ENCODE measurements around the gene LRMDA.

LRMDA gene

DNA sequence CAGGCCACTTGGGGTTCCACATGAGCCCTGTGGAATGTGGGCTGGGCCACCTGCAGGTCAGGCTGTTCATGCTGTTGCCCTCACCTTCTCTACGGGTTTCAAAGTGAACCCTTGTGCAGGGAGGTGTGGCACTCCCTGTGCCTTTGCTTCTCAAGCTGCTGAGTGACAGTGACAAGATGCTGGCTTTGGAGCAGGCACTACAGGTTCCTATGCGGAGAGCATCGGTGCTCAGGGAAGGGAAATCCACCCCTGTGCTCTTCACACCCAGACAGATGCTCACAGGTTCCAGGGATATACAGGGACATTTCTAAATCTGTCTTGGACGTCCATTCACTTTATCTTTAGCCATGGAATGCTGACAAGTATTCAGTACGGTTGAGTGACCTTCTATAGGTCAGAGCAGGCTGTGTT, 1005.0 kb downstream of the LRMDA start:
- DNase-seq, result peak; percentile 53

DNA sequence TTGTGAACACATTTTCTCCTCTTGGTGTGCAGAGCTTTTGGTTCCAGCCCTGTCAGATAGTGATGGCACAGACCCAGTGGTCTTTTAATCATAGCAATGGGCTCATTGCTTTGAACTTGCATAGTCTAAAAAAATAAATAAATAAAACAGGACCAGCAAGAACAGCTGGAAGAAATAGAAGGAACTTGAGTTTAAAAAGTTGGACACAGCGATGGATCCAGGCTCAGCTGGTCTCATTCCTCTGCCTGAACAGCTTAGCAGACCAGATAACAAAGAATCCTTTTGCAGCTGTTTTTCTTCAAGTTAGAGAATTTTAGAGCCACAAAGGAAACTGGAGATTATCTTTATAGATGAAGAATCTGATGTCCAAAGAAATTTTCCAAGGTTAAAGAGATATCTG, 1005.6 kb downstream of the LRMDA start:
- DNase-seq, result no peak

DNA sequence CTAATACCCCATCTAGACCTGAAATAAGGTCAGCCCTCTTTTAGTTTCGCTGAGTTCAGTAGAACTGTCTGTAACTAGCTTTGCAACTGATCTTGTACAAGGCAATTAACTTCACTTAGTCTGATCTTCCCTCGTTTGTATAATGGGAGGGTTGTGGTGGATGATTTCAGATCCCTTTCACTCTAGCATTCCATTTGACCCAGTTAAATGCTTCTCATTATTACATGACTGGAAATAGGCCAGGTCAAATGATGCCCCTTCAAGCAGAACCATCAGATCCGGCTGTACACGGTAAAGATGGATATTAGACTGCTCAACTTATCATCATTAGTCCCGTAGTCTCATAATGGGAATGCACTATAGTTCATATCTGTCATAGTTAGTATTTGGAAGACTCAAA, 1009.0 kb downstream of the LRMDA start:
- DNase-seq, result peak; percentile 71

DNA sequence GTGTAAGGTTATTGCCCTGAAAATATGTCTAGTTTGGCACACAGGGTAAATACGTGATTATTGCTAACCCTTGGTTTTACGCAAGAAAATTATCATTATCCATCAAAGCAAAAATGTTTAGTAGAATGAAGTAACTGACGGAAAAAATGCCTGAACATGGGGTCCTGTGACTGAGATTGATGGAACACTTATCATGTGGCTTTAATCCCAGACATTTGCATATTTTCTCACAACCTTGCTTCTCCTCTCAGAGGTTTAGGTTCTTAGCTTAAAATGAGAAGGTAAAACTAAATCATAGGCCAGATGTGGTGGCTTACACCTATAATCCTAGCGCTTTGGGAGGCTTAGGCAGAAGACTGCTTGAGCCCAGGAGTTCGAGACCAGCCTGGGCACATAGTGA, 1010.7 kb downstream of the LRMDA start:
- DNase-seq, result no peak

DNA sequence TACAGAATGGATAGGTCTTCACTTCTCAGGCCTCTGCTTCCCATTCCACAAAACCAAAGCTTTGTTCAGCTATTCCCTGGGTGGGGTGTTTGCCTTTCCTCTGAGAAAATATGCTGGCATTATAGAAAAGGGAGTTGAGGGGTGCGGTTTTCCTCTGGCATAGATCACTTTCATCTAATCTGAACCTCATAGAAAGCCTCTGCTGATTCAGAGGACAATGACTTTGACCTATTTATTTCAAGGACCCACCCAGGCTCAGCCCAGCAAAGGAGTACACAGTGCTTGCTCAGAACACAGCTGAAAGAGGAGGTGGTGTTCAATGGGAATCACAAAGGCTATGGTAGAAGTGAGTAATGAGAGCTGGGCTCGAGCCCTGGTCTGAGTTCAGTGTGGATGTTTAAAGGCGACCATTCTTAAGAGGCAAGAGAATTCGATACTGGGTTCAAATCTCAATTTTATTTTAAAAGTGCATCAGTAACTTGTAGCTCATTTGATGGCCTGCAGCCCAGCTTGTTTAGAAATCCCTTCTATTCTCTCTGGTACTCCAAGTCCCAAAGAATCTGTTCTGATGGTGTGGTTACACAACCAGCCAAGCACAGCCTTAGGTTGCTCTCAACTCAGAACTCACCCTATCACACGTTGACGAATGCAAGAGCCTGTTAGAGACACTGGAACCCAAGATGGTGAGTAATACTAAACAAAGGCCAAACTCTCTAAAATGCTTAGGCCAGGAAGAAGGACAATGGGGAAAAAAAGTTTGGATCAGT, 1012.8 kb downstream of the LRMDA start:
- DNase-seq, result no peak

DNA sequence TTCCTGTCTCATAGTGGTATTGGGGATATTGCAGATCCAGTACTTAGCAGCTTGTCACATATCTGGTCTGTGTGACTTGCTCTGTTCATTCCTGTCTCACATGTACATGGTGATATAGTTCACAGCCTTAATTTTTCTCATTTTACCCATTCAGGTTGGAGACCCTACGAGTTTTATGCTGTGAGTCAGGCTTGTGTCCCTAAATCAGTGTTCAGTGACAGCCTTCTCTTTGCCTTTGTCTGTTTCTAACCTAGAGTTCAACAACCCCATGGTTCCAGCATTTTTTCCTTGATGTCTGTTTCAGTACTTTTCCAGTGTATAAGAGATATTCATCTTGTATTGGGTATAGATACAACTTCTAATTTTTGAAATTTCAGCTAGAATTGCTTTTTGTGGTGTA, 1016.2 kb downstream of the LRMDA start:
- no peak for DNase-seq

DNA sequence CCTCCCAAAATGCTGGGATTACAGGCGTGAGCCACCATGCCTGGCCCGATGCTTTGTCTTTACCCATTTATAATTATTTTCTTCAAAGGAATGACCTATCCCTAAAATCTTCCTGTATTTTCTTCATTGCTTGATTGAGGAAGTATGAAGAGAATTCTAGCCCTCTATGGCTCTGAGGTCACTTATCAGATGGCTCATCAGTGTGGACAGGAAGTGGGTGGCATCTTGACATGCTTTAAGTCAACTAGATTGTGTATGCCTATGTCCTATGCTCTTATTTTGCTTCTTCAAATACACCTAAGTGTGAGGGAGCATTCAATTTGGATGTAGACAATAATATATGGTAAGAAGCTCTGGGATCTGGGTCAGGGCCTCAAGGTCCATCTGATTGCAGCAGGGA, 1020.5 kb downstream of the LRMDA start:
- no peak for DNase-seq

DNA sequence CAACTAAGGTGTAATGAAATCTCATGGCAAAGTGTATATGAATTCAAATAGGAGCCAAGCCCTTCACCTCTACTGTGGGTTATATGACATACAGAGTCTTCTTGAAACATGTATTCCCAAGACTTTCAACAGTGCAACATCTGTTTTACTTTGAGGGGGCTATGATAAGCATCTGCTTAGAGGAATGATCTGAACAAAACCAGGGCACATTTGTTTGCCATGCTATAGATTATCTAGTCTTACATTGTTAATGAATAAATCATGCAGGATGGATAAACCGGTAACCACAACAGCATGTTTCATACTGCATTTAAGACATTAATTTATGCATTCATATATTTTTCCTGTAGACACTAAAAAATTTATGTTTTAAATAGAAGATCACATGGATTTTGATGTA, 1021.9 kb downstream of the LRMDA start:
- DNase-seq, result no peak

DNA sequence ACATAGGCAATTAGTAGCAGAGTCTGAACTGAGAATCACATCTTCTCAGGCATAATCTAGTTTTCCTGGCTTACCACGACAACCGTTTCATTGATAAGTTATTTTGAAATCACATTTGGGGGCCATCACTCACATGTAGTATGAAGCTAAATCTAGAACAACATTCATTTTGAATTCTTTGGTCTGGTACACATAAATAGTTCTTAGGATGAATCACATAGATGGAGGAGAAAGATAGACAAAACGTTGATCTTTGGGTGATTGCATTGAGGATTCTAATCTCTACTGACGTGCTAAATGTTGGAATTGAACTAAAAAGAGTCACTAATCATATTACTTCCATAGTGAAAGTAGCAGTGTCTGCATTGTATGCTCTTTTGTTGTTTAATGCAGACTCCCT, 1022.6 kb downstream of the LRMDA start:
- DNase-seq, result no peak

DNA sequence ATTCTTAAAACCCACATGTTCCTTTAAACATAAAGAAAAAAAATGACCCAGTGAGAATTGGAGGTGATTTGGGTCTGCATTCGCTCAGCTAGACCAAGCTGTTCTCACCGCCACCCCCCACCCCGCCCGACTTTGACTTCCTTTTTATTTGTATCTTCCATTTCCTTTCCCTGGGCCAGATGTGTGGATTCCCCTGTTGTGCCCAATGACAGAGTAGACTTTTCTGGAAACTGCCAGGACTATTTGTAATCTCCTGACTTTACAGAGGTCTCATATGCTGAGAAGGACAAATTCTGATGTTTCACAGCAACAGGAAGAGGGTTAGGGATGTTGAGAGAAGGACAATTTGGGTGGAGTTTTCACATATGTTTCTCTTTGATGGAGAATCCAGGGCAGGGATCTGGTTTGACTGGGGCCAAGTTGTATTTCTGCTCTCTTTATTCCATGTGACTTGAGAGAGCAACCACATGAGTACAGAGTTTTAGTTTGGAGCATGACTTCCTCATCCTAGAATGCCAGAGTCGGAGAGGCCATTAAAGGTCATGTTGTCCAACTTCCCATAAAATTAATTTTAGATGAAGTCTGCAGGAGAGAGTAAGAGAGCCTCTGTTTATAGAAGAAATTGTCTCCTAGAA, 1023.2 kb downstream of the LRMDA start:
- no peak for DNase-seq

DNA sequence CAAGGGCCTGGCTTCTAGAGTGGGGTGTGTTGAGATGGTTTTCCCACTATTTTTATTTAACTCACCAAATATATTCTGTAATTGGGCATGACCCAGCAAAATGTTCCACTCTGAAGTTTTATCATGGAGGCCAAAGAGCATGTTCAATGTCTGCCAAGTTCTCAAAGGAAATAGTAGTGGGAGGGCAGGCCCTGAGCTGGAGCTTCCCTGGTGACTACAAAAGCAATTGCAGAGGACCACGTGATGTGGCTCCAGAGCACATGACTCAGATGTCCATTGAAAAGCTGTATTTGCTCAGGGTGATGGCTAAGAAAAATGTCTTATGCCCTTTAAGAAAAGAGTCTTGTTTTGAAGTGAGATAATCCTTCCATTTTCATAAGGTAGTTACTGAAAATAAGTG, 1024.8 kb downstream of the LRMDA start:
- DNase-seq, result no peak

DNA sequence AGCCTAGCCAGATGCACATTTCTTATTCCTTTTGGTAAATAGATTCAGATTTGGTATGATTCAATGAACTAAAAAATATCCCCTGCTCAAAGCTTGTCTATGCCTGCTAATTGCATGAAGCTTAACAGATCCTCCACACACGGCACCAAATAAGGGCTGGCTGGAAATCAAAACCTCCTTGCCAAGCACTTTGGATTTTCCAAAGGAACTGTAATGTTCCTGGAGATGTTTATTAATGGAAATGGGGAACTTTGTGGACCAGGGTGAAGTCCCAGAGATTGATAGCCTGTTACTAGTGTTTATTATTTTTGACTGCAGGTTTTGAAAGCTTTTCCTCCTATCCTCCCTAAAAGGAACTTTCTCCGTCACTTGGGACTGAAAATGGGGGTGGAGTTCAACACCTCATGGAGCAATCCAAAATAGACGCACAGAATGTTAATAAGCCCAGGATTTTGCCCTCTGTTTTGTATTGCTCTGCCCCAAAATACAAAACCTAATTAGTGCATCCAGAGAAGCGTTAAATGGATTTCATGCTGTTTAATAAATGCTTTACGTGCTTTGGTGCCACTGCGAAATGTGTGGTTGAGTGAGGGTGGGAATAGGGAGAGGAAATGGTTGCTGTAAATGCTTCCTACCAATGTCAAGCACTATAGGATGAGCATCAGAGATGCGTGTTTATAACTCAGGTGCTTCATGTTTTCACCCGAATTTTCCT, 1027.7 kb downstream of the LRMDA start:
- DNase-seq, result no peak

DNA sequence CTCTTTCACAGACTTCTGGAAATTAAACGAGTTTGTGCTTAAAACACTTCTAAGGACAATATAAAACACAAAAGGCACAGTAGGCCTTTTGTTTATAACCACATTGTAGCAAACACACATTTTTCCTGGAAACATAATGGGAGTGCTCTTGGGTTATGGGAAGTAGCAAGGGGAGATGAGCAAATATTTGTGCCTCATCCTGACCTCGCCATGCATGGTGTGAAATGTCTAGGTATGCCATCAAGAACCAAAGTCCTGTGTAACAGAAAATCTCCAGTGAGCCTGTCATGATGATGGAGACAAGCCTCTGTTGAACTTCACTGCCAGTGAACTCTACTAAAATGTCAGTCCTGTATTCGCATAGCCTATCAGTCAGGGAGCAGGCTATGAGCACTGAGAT, 1029.6 kb downstream of the LRMDA start:
- no peak for DNase-seq

DNA sequence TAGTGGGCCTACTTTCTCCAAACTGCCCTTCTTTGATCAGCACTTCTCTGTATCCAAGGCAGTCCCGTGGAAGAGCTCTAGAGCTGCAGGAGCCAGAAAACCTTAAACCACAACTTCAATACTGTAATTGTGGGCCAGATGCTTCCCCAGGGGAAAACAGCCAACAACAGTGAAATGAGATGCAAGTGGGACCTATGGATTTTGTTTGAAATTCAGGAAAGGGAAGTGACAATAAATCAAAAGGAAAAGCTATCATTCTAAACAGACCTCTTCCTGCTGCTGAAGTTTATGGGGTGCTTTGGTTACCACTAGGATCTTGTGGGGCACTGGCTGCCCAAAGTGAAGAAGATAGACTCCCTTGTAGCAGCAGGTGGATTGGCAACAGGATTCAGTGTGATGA, 1031.7 kb downstream of the LRMDA start:
- DNase-seq, result no peak

DNA sequence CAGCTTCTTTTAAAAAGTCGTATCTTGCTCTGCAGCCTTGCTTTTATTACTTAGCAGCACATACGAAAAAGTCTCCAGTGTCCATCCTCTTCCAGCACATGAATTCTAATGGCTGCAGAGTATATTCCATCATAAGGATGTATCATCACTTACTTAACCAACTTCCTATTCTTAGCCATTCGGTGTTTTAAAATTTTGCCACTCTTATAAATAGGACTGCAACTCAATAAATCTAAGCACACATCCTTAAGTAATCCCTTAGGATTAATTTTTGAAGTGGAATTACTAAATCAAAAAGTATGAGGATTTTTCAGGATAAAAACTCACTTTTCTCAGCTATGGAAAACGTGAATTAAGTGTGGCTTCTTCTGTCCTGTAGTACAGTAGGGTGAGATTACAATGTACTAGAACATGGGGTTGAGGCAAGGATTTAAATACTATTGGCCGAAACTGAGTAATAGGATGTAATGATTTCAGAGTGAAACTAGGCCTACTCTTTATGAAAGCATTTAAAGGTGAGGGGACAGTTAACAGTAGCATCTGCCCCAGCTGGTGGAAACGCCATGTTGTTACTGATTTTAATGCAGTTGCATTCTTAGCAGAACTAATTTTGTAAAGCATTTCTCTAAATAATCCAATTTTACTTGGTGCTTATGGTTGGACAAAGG, 1035.5 kb downstream of the LRMDA start:
- no peak for DNase-seq

DNA sequence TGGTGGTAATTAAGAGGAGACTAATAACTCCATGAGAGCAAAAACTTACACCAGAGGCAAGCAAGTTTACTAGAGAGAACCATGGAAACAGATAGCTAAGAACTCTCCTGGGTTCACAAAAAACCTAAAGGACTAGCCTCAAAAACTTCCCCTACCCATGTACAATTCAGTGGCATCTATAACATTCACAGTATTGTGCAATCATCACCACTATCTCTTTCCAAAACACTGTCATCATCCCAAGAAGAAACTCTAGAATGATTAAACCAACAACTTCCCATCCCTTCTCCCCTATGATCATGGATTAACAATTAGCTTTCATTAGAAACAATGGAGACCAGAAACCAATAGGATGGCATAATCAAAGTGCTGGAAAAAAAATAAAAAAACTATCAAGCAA, 1038.3 kb downstream of the LRMDA start:
- no peak for DNase-seq

DNA sequence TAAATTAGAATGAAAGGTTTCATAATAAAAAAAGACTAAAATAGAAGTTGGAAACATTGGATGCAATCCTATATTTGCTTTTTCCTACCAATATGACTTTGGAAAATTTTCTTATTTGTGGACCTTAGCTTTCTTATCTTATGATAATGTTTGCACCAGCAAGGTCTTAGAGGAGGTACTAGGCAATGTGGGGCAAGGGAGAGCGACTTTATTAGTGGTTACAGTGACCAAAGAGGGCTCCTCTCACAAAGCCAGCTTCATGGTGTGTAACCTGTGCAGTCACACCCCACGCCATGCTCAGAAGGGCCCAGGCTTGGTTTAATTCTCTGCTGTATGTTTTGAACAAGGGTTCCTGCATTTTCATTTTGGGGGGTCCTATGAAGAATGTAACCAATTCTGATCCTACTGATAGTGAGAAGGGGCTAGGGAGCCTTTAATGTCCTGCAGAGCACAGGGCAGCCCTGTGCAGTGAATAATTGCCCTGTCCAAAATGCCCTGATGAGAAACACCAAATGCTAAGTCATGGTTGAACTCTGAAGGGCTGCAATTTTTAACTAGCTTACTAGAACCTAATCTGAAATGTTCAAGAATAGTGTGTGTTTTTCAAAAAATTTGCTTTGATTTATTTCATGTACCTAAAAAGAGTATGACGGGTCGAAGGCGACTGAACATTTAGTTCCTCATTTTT, 1047.8 kb downstream of the LRMDA start:
- DNase-seq, result no peak

DNA sequence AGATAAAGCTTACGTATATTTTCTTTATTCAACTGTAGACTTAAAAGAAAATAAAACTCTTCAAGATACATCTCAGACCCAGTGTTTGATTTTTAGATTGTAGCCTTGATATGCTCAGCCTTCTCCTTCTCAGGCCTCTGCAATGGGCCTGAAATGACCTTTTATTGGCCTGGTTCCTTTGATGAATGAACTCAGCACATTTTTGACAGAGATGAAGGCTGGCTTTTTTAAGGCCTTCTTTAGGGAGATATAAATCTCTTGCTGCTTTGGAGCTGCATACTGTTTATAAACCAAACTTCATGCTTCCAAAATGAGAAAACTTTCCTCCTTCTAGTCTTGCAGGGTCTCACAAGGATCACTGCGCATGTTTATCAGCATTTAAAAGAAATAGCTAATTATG, 1049.8 kb downstream of the LRMDA start:
- no peak for DNase-seq

DNA sequence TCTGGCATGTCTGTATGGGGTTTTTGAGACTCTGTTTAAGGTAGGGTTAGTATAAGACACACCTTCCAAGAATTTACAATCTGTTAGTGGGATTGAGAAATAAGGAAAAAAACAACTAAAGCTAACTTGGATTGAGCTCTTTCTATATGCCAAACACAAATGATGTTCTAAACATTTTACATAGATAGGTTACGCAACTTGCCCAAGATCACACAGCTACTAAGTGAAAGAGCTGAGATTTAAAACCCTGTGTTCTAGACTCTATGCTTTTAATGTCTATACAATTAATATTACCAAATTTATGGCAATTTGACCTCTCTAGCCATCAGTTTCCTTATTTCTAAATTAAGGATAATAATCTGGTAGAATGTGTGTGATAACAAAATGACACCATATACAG, 1056.2 kb downstream of the LRMDA start:
- no peak for DNase-seq

DNA sequence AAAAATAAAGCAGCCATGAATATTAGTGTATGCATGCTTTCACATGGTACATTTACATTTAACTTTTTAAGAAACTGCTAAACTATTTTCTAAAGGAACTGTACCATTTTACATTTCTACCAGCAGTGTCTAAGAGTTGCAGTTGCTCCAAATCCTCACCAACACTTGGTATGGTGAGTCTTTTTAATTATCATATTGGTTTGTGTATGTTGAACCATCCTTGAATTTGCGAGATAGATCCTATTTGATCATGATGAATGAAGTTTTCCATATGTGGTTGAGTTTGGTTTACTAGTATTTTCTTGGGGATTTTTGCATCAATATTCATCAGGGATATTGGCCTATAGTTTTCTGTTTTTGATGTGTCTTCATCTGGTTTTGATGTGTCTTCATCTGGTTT, 1057.2 kb downstream of the LRMDA start:
- DNase-seq, result no peak

DNA sequence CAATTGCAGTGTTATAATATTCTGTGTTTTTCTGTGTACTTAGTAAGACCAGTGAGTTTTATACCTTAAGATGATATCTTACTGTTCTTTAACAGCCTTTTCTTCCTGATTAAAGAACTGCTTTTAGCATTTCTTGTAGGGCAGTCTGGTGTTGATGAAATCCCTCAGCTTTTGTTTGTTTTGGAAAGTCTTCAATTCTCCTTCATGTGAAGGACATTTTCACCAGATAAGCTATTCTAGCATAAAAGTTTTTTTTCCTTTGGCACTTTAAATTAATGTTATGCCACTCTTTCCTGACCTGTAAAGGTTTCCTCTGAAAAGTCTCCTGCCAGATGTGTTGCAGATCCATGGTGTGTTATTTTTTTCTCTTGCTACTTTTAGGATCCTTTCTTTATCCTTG, 1059.8 kb downstream of the LRMDA start:
- no peak for DNase-seq

DNA sequence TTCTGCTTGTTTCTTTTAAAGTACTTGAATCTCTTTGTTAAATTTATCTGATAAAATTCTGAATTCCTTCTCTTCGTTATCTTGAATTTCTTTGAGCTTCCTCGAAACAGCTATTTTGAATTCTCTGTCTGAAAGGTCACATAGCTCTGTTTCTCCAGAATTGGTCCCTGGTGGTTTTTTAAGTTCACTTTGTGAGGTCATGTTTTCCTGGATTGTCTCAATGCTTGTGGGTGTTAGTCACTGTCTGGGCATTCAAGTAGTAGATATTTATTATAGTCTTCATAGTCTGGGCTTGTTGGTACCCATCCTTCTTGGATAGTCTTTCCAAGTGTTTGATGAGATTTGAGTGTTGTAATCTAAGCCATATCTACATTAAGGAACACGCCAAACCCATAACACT, 1060.6 kb downstream of the LRMDA start:
- no peak for DNase-seq

All from eye (tissue), 1 donor.